HG03064 (cell line): Measurements from ENCODE around the gene SBNO2.

ENCODE experiments used
- ATAC-seq: cut with Tn5 transposase; IDR thresholded peaks from one replicate; pipeline ENCODE4 v1.9.1; 2021; ENCODE audit warnings: low read depth; ENCODE audit not compliant: unreplicated experiment

Gene SBNO2

GRCh38 chr19:1108291-1109031 is 65.6 kb downstream of the SBNO2 start:
- ATAC-seq: no peak

GRCh38 chr19:1107661-1108261 is 66.3 kb downstream of the SBNO2 start:
- ATAC-seq: no peak

GRCh38 chr19:1106841-1107660 is 67.0 kb downstream of the SBNO2 start:
- ATAC-seq: no peak

- no peak for ATAC-seq
Observed at GRCh38 chr19:1105873-1106840, 67.9 kb downstream of the SBNO2 start.

GRCh38 chr19:1105008-1105872 is 68.8 kb downstream of the SBNO2 start:
- no peak for ATAC-seq

- peak; percentile 37 for ATAC-seq
Observed at GRCh38 chr19:1104311-1105007, 69.6 kb downstream of the SBNO2 start.

GRCh38 chr19:1103708-1104310 is 70.3 kb downstream of the SBNO2 start, which contains the start of gene GPX4:
TSS of gene GPX4 (plus strand) at chr19:1103994. CDS start at chr19:1104044, 50 bp downstream.
- ATAC-seq: peak; percentile 42

GRCh38 chr19:1103132-1103707 is 70.8 kb downstream of the SBNO2 start:
- ATAC-seq: no peak

GRCh38 chr19:1102407-1103131 is 71.5 kb downstream of the SBNO2 start:
- ATAC-seq: no peak

GRCh38 chr19:1101337-1101698 is 72.8 kb downstream of the SBNO2 start:
- ATAC-seq: no peak

- ATAC-seq: no peak
Observed at GRCh38 chr19:1098177-1099051, 75.7 kb downstream of the SBNO2 start.

GRCh38 chr19:1097810-1098176 is 76.3 kb downstream of the SBNO2 start:
- no peak for ATAC-seq

- peak; percentile 77 for ATAC-seq
Observed at GRCh38 chr19:1094978-1095701, 78.9 kb downstream of the SBNO2 start, which contains the start of gene POLR2E. TSS of gene POLR2E (minus strand) at chr19:1095375. CDS start at chr19:1095315, 60 bp downstream.

GRCh38 chr19:1094655-1094977 is 79.5 kb downstream of the SBNO2 start:
- no peak for ATAC-seq

- no peak for ATAC-seq
Observed at GRCh38 chr19:1093811-1094553, 80.1 kb downstream of the SBNO2 start.
